ENCODE results near the gene SLC43A3. TPM values are rescaled to one million over a fixed set of nuclear protein-coding genes. Genes with fewer than 3 reads are reported as not detected.
"Not testable (repeated sequence)": the region's sequence is repeated elsewhere in the genome, so short reads cannot be mapped to it uniquely, and the experiment has no call there.

SLC43A3 gene
- polyA plus RNA-seq, 1 donor from 2014 or later, result 15.8 TPM

DNA sequence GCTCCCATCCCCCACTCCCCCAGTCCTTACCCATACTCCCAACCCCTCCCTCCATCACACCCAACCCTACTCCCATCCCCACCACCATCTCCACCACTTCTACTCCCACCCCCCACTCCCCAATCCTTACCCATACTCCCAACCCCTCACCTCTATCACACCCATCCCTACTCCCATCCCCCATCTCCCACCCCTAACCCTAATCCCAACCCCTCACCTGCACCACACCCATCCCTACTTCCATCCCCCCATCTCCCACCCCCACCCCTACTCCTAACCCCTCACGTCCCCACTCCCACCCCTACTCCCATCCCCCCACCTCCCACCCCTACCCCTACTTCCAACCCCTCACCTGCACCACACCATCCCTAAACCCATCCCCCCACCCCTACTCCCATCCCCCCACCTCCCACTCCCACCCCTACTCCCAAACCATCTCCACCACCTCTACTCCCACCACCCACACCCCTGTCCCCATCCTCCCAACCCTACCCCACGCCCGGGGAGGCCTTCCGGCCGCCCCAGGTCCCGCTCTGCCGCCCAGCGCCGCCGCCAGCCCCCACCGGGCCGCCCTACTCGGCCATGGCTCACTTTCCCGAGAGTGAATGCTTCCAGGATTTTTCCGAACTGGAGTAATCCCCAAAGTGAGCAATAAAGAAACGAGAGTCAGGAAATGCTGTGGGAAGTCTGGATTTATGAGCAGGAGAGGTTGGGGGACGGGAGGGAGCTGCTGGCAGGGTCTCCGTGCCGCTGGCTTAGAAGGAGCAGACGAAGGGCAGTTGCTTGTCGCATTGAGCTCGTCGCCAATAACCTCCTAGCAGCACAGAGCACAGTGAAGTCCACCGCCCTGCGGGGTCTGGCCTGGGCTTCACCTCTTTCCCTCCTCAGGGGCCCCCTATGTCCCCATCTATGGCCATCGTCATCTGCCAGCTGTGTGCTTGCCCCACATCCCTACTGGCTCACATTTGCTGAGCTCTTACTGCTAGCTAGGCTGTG lies 50.5 kb downstream of the SLC43A3 start:
- Mint-ChIP-seq H3K27me3 (peaks cover 5% of the 10 kb centered on the region), H3K9me3 (peaks cover 0 to 3% (median 0%) of the 10 kb centered on the region in 3 donors), H3K27ac (no peak overlapping the region), H3K4me1 (no peaks in the 10 kb centered on the region), H3K4me3 (no peak overlapping the region), H3K36me3 (no peaks in the 10 kb centered on the region)

GRCh38 chr11:57375490-57375889 lies 51.4 kb downstream of the SLC43A3 start:
- no peaks in the 10 kb centered on the region for H3K4me1 Mint-ChIP-seq
- no peak overlapping the region for H3K27ac Mint-ChIP-seq
- peaks cover 5% of the 10 kb centered on the region for H3K27me3 Mint-ChIP-seq
- H3K36me3 Mint-ChIP-seq, result no peaks in the 10 kb centered on the region
- H3K4me3 Mint-ChIP-seq, result no peak overlapping the region
- peaks cover 0 to 3% (median 0%) of the 10 kb centered on the region in 3 donors for H3K9me3 Mint-ChIP-seq

DNA sequence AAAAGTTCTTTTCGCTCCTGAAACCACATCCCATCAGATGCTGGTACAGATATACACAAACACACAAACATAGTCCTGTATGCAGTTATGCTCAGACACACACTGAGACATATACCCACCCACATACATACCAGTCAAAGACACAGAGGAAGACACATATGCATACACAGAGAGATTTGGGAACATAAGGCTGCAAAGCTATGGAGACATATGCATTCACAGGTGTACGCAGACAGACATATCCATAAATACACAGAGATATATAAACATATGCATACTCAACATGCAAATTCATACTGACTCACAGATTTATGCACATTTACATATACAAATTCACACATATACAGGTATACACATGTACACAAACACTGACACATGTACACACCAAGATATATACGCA lies 52.0 kb downstream of the SLC43A3 start:
- Mint-ChIP-seq H3K27me3 (peaks cover 5% of the 10 kb centered on the region), H3K36me3 (no peaks in the 10 kb centered on the region), H3K27ac (no peak overlapping the region), H3K9me3 (peaks cover 0 to 3% (median 0%) of the 10 kb centered on the region in 3 donors), H3K4me3 (no peak overlapping the region), H3K4me1 (no peaks in the 10 kb centered on the region)

- Mint-ChIP-seq H3K27me3 (peaks cover 12% of the 10 kb centered on the region), H3K36me3 (no peaks in the 10 kb centered on the region), H3K4me1 (no peaks in the 10 kb centered on the region), H3K27ac (no peak overlapping the region), H3K9me3 (no peaks in the 10 kb centered on the region), H3K4me3 (no peak overlapping the region)
Observed at GRCh38 chr11:57373146-57373545, 53.8 kb downstream of the SLC43A3 start.

GRCh38 chr11:57370941-57371340 lies 56.0 kb downstream of the SLC43A3 start:
- Mint-ChIP-seq H3K27me3 (peaks cover 18% of the 10 kb centered on the region), H3K4me1 (no peaks in the 10 kb centered on the region), H3K36me3 (no peaks in the 10 kb centered on the region), H3K4me3 (no peak overlapping the region), H3K9me3 (no peaks in the 10 kb centered on the region), H3K27ac (no peak overlapping the region)

GRCh38 chr11:57370251-57370650 lies 56.7 kb downstream of the SLC43A3 start:
- Mint-ChIP-seq H3K36me3 (no peaks in the 10 kb centered on the region), H3K27ac (no peak overlapping the region), H3K27me3 (peaks cover 18% of the 10 kb centered on the region), H3K4me3 (no peak overlapping the region), H3K9me3 (no peaks in the 10 kb centered on the region), H3K4me1 (no peaks in the 10 kb centered on the region)

- Mint-ChIP-seq H3K9me3 (no peaks in the 10 kb centered on the region), H3K36me3 (no peaks in the 10 kb centered on the region), H3K4me1 (no peaks in the 10 kb centered on the region), H3K4me3 (no peak overlapping the region), H3K27ac (peak overlapping the region in 1 of 3 donors; percentile 43), H3K27me3 (peaks cover 21% of the 10 kb centered on the region)
Observed at GRCh38 chr11:57368845-57369232, 58.1 kb downstream of the SLC43A3 start.

DNA sequence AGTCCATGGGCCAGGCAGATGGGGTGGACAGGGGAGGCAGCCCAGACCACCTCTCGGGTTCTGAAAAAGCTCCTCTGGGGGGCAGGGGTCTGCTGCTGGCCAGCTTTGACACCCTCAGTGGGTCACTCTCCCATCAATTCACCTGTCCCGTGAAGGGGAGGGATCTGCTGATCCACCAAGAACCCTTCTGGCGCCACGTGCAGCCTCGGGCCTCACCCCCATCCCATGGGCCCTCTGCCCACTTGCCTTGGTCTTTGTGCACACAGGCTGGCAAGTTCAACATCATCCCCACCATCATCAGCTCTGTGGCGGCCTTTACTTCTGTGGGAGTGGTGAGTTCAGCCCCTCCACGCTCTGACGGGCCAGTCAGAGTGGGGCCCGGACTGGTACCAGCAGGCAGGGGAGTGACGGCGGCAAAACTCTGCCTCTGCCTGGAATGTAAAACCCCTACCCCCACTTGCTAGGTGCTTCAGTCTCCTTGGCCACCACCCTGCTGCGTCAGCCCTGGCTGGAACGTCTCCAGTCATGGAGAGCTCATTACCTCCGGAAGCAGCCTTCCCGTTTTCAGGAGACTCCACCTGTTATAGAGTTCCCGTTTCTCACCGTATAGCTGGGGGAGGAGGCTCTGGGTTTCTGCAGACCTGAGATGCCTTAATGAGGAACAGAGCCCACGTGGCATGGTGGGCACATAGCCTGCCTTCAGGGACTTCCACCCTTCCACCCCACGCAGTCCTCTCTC lies 58.6 kb downstream of the SLC43A3 start:
- peaks cover 21% of the 10 kb centered on the region for H3K27me3 Mint-ChIP-seq
- H3K4me3 Mint-ChIP-seq, result no peak overlapping the region
- H3K36me3 Mint-ChIP-seq, result no peaks in the 10 kb centered on the region
- H3K27ac Mint-ChIP-seq, result peak overlapping the region in 1 of 3 donors; percentile 43
- no peaks in the 10 kb centered on the region for H3K9me3 Mint-ChIP-seq
- H3K4me1 Mint-ChIP-seq, result no peaks in the 10 kb centered on the region

- Mint-ChIP-seq H3K27ac (no peak overlapping the region), H3K9me3 (no peaks in the 10 kb centered on the region), H3K36me3 (no peaks in the 10 kb centered on the region), H3K27me3 (peaks cover 22% of the 10 kb centered on the region), H3K4me1 (no peaks in the 10 kb centered on the region), H3K4me3 (peak overlapping the region in 1 of 4 donors; percentile 57)
Observed at GRCh38 chr11:57364851-57365660, 61.9 kb downstream of the SLC43A3 start.

DNA sequence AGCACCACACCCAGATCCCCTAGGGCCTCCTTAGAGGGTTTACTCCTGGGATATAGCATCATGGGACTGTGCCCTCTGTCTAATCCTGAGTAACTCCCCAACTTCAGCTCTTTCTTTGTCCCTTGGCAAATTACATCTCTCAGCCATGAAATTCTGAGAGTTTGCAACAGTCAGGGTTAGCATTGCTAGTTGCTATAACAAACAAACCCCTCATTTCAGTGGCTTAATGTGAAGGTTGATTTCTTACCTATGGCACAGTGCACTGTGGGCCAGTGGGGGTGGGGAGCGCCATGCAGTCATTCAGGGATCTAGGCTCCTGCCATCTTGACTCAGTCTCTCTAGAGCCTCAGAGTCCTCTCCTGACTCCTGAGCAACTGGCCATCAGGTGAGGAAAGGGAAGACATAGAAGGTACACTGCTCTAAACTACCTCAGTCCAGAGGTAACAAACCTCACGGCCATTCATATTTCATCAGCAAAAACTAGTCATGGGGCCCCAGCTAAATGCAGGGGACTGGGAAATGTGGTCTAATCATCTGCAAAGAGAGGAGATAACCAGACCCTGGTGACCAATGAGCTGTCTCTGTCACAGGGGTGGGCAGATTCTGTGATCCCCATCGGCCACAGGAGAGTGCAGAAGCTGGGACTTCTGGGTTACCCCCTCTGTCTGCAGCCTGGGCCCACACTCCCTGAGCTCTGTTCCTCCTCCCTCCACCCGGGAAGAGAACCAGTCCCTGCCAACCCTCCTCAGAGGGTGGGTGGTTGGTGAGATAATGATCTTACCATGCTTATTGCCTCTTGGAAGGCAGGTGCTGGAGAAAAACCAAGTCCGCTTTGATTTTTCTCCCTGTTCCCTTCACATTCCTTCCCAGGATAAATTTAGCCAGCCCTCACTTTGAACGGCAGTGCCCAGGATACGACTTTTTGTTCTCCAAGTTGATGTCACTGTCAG lies 63.5 kb downstream of the SLC43A3 start:
- Mint-ChIP-seq H3K36me3 (no peaks in the 10 kb centered on the region), H3K27me3 (peaks cover 18% of the 10 kb centered on the region), H3K4me3 (no peak overlapping the region), H3K4me1 (no peaks in the 10 kb centered on the region), H3K27ac (no peak overlapping the region), H3K9me3 (no peaks in the 10 kb centered on the region)

- Mint-ChIP-seq H3K9me3 (no peaks in the 10 kb centered on the region), H3K4me3 (peak overlapping the region in 1 of 4 donors; percentile 6), H3K36me3 (no peaks in the 10 kb centered on the region), H3K27me3 (peaks cover 12% of the 10 kb centered on the region), H3K27ac (peak overlapping the region in 1 of 3 donors; percentile 28), H3K4me1 (no peaks in the 10 kb centered on the region)
Observed at GRCh38 chr11:57361926-57362325, 65.0 kb downstream of the SLC43A3 start.

- not testable (repeated sequence) for H3K36me3 Mint-ChIP-seq
Observed at GRCh38 chr11:57361420-57361819, 65.5 kb downstream of the SLC43A3 start.

GRCh38 chr11:57360991-57361390 lies 65.9 kb downstream of the SLC43A3 start:
- Mint-ChIP-seq H3K4me3 (no peak overlapping the region), H3K4me1 (peaks cover 0 to 3% (median 0%) of the 10 kb centered on the region in 3 donors), H3K27ac (no peak overlapping the region), H3K27me3 (peaks cover 14% of the 10 kb centered on the region), H3K9me3 (no peaks in the 10 kb centered on the region), H3K36me3 (no peaks in the 10 kb centered on the region)

More at GRCh38 chr11:57361420-57361819, 65.5 kb downstream of the SLC43A3 start:
- not testable (repeated sequence) for H3K27ac Mint-ChIP-seq, H3K4me1 Mint-ChIP-seq, H3K4me3 Mint-ChIP-seq, H3K9me3 Mint-ChIP-seq
- peaks cover 14% of the 10 kb centered on the region for H3K27me3 Mint-ChIP-seq

Data from IgD-negative memory B cell (primary cell).